GM19467 (cell line): ENCODE data around the gene NRXN3.

Source experiments
- ATAC-seq: cut with Tn5 transposase; IDR thresholded peaks from one replicate; pipeline ENCODE4 v1.9.1; 2021; ENCODE audit warnings: mild to moderate bottlenecking, moderate library complexity; ENCODE audit not compliant: unreplicated experiment

Gene NRXN3

DNA sequence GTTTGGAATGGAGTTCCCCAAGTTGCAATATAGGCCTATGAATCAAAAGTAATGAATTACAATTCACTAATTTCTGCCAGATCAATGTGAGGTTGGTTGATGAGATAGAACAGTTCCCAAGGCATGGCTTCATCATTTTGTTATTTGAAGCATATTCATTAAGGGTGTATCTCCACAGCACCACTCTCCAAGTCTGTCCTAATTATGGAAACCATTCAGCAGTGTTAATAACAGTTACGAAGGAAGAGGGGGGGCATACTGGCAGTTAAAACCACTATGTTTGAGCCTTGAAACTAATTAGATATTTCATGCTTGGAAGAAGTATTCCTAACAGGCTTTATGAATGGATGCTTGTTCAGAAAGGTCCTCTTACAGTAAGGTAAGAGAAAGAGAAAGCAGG is 1520.8 kb downstream of the NRXN3 start:
- no peak for ATAC-seq

DNA sequence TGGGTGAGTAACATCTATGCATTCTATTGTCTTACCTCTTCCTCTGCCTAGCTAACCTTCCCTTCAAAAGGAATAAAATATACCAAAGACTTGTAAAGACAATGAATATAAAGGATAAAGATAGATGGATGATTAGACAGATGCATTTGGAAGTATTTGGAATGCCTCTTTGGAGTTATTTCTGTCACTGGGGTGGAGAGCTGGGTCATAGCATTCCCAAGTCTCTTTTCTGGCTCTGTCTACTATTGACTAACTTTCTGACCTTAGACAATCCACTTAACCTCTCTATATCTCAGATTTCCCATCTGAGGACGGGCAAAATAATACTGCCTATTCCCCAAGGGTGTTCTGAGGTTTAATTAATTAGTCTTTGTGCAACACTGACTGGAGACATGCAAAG is 1523.8 kb downstream of the NRXN3 start:
- ATAC-seq: no peak

DNA sequence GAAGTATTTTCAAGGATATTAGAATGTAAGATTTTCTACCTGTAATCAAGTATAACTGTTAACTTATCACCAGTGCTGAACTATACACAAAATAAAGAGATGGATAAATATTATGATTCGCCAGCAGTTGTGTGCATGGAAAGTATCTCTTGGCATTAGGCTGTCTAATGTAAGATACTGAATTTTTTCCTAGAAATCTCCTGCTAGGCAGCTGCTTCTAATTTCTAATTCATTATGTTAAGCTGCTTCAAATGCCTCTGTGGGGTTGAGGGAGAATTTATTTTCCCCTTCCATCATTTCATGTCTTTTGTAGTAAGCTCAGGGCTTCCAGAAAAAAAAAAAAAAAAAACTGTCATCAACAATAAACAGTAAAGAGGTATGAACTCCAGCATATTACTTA is 1525.1 kb downstream of the NRXN3 start:
- ATAC-seq: no peak

DNA sequence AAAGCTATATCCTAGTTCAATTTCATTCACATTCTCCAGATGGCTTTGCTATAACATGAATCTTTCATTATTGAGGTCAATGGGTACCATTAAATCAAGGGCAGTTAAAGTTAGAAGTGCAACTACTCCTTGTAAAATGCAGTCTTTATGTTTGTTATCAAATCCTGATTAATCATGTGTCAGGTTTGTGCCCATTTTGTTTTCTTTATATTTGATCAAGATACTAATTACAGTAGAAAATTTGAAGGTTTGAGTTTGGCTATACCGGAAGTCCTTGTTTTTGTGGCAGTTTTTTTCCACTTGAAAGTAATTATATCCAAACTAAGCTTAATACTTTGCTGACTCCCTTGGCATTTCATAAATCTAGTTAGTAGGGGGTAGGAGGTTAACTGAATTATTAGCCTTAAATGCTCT is 1528.1 kb downstream of the NRXN3 start:
- ATAC-seq: no peak

DNA sequence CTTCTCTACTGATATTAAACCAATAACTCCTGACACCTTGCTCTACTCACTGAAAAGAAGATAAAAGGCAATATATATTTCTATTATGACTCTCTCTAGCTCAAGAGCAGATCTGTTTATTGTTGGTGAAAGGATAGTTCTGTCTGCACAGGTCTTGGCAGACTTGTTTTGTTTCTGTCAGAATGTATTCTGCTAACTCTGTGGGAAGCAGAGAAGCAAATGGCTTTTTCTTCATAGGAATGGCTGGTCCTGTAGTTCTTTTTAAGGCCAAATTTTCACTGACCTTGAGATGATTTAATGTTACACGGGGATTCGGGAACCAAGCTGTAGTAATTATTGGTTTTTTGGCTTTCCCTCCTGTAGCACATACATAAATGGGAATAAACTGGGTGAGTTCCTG is 1529.0 kb downstream of the NRXN3 start:
- no peak for ATAC-seq

DNA sequence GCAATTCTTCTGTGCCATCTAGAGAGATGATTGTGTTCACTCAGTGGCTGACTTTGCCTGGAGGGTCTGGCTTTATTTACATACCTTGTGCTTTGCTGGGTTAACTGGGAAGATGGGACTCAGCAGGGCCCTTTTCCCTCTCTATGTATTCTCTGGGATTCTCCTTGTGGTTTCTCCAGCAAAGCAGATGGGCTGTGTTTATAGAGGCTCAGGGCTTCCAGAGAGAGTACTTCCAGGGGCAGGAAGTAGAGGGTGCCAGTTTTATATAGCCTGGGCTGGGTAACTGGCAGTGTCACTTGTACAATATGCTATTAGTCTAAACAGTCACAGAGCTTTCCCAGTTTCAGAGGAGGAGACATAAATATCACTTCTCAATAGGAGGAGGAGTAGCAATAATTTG is 1531.2 kb downstream of the NRXN3 start:
- ATAC-seq: no peak

DNA sequence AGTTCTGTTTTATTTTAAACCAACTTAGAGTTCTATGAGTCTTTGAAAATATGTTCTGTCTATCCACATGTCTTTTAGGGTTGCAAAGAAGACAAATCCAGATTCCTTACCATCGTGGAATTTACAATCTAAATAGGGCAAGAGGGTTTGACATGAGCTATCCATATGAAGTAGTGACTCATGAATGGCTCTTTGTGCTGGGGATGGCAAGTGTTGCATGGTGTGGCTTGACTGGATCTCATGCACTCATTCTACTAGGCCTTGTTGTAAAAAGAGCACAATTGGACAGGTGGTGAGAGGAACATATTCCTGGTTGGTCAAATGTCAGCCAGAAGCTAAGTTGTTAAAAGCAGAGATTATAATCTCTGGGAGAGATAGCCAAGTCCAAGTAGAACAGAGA is 1532.0 kb downstream of the NRXN3 start:
- ATAC-seq: no peak

DNA sequence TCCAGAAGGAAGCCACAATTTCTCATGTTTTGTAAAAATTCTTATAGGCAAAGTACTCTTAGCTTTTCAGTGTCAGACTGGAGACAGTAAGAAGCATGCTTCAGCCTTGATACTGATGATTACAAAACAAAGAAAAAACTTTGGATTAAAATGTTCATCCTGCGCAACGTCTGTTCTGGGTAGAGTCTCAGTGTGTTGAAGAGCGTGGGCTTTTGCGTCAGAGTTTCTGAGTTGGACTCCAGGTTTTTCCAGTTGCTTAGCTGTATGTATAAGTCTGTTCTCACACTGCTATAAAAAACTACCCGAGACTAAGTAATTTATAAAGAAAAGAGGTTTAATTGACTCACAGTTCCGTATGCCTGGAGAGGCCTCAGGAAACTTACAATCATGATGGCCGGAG is 1533.0 kb downstream of the NRXN3 start:
- ATAC-seq: no peak

DNA sequence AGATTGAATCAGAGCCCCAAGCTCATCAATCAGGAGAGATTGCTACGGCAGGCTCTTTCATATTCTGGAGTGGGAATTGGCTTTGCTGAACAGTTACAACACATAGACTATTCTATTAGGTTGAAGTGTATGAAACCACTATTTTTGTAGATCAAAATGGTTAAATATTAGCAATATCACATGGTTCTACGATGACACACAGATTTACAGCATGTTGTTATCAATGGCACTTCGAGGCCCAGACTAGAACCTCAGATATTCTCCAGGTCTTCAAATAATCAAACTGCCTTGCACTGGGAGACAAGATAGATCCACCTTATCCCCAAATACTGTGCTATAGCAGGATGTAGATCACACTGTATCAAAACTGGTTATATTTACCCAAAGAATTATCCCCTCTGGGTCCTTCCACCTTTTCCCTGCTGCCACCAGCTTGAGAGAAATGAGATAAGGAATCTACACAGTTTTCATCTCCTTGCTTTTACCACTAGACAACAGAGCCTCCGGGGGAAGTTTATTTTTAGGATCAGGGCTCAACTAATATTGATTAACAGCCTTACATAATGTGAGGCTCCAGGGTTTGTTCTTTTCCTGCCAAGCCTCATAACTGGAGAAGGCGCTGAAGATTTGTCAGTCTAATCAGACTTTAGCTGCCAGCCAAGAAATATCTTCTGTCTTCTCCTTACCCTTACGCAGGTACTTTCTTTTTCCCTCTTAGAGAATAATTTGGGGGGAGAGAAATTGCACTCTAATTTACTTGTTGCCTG is 1534.1 kb downstream of the NRXN3 start:
- ATAC-seq: no peak

DNA sequence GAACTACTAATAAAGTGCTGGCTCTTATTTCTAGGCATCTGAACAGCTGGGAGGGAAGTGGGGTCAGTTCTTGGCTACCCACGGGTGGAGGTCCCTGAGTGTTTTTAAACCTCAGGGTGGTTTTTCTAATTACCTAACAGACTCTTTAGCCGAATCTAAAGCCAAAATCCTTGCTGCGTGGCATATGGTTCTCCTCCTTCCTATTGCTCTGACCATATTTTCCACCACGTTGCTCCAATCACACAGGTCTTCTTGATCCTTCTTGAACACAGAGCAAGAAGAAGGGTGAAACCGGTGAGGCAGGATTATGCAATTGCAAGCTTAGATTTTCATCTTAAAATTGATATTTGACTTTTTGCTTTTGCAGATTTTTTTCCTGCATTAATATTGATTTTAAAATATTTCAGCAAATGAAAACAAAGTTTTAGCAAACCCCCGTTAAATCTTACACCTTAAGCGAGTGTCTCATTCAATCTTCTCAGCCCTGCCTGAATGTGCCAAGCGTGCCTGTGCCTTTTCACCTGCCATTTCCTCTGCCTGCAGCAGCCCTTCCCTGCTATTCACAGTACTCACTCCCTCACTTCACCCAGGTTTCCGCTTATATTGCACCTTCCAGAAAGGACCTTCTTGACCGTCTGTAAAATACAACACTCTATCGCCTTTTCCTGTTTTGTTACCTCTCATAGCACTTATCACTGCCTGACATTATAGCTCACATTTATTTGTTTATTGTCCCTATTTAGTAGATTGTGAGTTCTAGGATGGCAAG is 1535.1 kb downstream of the NRXN3 start:
- ATAC-seq: no peak

DNA sequence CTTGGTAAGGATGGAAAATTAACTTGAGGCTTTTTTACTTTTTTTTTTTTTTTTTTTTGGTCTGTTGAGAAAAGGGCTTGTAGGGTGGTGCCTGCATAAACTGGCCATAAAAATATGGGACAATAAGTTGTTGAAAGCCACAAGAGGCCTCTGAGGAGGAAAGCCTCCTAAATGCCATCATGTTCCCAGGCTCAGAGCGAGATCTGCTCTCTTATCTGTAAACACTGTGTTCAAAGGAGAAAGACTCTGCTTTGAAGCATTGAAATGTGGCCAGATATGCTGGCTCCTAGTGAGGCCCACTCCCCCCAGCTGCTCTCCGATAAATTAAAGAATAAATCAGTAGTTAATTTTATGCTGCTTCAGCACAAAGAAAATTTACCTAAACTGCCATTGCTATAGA is 1536.2 kb downstream of the NRXN3 start:
- no peak for ATAC-seq

DNA sequence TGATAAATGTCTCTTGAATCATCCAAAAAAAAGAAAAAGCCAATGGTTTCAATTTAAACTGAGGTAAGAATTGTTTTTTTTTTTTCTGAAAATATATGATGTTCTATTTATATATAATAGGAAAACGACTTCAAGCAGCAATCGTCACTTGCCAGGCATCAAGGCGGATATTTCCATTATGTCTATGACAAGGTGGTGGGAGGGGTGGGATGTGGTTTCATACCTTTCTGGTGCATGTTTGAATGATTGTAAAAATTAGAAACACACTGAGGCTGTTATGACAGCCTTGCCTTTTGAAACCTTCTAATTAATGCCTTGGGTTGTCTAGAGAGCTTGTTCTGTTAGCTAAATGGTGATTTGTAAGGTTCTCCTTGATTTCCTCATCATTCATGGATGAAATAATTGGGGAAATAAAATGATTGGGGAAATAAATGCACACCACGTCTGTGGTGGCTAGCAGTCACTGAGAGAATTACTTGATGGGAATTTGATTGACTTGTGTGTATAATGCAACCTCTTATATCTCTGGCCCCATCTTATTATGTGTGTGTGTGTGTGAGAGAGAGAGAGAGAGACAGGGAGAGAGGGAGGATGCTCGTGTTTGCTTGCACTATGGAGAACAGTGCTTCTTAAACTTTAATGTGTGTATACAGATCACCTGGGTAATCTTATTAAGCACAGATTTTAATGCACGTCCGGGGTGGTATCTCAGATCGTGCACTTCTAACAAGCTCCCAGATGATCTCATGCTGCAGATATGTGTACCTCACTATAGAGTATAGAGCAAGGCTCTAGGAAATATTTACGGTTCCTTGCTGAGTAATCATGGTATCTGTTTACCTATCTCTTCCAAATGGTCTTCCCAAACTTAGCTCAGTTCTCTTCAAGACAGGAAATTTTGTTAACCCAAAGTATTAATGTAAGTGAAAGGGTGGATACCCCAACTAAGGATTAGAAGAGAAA is 1538.5 kb downstream of the NRXN3 start:
- no peak for ATAC-seq

DNA sequence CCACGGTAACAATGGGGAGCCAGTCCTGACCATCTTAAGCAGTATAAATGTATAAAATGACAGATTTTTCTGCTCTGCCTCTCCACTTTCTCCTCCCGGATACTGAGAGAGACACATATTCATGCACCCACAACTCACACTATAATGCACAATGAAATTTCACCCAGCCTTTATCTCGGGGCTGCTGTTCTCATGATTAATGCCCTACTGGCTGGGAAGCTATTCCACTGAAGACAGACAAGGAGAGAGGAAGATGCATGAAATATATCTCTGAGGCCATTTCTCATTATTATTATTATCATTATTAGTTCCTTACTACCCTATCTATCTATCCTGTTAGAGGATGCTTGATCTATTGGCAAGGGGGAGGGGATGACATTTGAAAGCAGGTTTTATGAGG is 1539.4 kb downstream of the NRXN3 start:
- no peak for ATAC-seq

DNA sequence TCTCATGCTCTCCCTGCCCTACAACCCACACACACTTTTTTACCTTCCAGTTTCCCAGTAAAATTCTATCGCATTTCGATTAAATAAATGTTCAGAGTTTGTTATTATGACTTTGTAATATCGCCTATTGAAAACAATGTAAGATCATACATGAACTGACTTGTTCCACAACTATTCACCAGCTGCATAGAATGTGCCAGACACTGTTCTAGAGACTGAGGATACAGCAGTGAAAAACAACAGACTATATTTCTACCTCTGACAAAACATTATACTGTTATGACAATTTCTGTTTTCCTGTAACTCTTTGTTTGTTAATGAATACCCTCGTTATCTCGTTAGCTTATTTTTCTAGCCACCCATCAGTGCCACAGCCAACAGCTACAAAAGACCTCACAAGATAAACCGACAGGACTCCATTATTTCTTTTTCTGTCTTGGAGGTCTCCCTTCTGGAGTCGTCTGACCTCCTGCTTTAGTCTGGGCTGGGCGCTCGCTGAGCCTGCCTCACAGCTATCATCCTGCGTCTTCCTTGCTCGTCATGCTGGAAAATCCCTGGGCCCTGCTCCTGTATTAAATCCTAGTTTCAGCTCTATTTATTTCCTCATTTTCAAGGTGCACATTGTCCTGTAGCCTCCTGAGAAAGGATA is 1542.3 kb downstream of the NRXN3 start:
- no peak for ATAC-seq

DNA sequence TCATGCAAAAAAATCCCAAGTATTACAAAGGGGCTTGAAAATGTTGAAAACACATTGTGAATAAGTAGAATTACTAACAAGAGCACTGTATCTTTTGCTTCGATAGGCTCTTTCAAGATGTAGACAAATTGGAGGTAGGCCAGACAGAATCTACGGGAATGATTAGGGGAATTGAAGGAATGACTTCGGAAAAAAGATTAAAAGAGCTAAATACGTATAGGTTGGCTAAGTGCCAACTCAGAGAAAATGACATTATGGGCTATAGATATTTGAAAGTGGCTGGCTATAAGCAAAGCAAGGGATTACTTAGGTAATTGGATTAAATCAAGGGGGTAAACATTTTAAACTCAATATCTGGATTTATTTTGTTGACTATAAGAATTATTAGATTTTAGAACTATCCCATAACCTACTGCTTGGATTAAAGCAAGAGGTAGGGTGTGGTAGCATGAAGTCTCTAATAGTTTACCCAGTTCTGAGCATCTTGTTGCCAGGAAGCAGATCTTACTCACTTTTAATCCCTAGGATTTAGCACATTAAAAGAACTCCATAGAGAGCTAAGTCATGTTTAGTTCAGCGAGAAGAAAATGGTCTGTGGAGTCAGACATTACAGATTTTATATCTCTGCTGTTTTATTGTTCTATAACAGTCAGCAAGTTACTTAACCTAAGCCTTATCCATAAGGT is 1551.4 kb downstream of the NRXN3 start:
- no peak for ATAC-seq

DNA sequence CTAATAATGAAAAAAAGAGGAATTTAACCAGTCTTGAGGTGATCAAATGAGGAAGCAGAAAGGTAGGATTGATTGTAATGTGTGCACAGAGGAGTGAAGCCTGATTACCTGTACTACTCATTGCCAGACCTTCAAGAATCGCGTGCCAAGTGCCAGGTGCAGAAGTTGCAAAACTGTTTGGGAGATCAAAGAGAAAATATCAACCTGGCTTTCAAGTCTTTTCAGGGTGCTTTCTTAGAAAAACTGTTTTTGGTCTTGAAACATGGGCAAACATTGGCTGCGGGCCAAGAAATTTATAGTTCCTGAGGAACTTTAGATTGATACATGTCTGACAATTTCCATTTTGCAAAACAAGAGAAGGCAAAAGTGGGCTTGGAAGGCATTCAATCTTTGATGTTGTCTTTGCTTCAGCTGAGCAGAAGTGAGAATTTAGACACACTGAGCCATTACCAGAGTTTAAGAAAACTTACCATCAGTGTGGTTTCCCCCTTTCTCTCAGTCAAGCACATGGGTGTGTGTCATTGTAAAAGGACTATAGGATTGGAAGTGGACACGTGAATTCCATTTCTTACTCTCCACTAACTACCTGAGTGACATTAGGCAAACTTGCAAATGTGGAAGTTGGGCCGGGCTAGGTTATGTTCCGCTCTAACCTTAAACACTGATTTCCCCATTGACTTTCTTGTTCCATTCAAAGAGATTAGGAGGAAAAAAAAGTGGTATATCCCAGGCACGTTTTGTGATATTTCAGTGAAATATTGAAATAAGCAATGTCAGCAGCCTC is 1555.0 kb downstream of the NRXN3 start:
- ATAC-seq: no peak

DNA sequence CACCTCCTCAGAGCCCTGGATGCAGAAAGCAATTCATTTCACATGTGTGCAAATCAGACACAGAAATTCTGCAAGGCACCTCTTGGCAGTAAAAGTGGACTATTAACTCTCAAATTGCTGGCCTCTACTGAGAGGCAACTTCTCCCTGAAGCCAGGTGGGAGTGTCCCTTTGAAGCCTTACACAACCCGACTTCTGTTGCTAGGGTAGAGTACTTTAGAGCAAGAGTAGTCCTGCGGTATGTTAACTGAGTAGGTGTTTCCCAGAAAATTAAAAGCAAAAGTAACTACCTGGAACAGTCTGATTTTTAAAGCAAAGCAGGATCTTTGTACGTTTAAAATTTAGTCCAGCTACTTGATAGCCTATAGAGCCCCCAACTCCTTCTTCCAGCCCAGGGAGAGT is 1557.7 kb downstream of the NRXN3 start:
- no peak for ATAC-seq

DNA sequence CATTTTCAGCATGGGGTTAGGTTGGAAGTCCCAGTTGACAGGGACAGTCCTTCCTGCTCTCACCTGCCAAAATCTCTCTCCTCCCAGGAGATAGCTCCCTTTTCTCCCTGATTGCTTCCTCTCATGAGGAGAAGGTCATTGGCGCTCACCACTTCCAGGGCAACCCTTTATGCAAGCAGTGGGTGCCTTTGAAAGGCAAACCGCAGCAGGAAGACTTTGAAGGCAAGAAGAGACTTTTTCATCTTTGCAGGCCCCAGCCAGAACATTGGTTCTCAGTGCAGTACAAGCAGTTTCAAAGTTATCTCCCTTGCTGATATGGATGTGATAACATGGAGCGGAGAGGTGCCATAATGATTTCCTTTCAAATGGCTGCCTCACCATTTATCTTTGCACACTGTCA is 1558.2 kb downstream of the NRXN3 start:
- ATAC-seq: no peak

DNA sequence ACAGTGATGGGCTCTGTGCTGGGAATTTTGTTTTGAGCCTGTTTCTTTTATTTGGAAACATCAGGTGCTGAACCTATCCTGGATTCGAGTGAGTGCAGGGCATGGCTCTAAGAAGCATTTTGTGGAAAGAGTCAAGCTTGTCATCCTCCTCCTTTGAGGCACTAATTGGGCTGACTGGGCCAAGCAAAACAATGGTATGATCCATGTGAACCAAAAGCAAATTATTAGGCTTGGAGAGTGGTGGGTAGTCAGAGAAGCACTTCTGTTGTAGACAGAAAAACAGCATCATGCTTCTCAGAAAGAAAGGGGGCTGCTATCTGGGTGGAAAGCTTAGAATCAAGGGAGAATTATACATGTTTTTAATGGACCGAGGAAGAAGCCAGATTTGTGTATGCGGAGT is 1559.6 kb downstream of the NRXN3 start:
- no peak for ATAC-seq

DNA sequence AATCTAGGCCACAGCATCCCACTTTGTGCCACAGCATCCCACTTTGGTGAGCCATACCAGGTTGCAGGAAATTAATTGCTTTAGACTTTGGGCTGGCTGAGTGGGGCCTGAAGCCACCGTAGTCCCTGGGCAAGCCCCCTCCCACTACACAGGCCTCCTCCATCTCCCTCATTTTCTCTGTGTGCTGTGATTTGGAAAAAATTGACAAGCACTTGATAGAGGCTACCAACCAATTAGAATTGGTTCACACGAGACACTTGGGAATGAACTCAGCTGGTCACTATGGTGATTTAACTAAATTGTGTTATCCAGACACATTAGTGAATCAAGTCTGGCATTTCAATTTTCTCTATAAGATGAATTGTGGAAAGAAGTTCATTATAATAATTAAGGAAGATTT is 1560.0 kb downstream of the NRXN3 start:
- ATAC-seq: no peak
